ENCODE measurements around the gene SDC4.

DNA sequence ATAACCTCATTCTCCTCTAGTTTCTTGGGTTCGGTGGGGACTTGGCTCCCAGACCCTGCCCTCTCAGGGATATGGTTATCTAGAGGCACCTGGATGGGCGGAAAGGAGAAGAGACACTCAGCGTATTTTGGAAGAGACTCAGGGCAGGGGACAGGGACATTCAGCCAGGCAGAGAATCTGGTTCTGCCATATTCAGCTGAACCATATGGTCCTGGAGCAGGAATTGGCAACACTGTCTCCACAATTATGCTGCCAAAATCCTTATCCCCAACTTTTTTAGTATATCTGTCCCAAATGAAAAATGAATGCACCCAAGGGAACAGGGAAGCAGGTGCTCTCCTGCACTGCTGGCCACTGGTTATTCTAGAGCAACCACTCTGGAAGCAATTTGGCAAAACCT, 17.7 kb downstream of the SDC4 start:
- TF ChIP-seq EZH2 (IDR thresholded peaks at IDR 0.05; ENCODE audit: insufficient read depth, poor library complexity, severe bottlenecking) (no peak), EZH2phosphoT487 (IDR thresholded peaks at IDR 0.05; ENCODE audit: insufficient read depth, low read depth) (no peak)
